GM12874 (cell line): ENCODE results near the gene MAP7.

ENCODE experiments used
- CTCF ChIP-seq: IDR thresholded peaks from 2 replicates; pipeline ENCODE4 v1.5.1; 2011; ENCODE audit warnings: low read depth, mild to moderate bottlenecking, control low read depth, low read length, moderate library complexity; ENCODE audit not compliant: insufficient read depth

MAP7 gene

GRCh38 chr6:136425793-136426192, 124.4 kb downstream of the MAP7 start:
- TF ChIP-seq CTCF = no peak

- no peak for TF ChIP-seq CTCF
Measured at GRCh38 chr6:136424901-136425300, 125.3 kb downstream of the MAP7 start.

- no peak for TF ChIP-seq CTCF
Measured at GRCh38 chr6:136424450-136424849, 125.8 kb downstream of the MAP7 start.

GRCh38 chr6:136421537-136422158, 128.6 kb downstream of the MAP7 start:
- no peak for TF ChIP-seq CTCF

GRCh38 chr6:136420853-136421252, 129.4 kb downstream of the MAP7 start:
- TF ChIP-seq CTCF = no peak

GRCh38 chr6:136415351-136416007, 134.7 kb downstream of the MAP7 start:
- no peak for TF ChIP-seq CTCF

- TF ChIP-seq CTCF = no peak
Measured at GRCh38 chr6:136412410-136412809, 137.8 kb downstream of the MAP7 start.
